ENCODE data around the gene RB1. TPM values are rescaled to one million over a fixed set of nuclear protein-coding genes. Genes with fewer than 3 reads are reported as not detected.

RB1 gene
- total RNA-seq, 1 donor from 2014 or later, result 41.0 TPM

DNA sequence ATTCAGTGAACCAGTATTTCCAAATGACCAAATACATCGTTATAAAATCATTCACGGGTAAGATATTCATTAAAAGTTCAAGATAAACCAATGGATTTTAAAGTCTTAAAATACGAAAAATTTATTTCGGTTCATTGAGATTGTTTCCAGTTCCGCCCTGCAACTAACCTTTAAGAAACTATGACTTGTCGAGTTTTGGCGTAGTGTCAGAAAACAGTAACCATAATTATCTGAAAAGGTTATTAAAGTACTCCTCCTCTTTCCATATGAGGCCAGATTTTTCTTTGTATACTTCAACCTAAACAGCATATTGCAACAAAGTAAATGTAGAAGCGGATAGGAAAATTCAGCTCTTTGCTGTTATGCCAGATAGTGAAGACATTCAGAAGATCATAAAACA, 83.3 kb downstream of the RB1 start:
- no peak overlapping the region for H3K27ac ChIP-seq
- no peaks in the 10 kb centered on the region for H3K4me1 ChIP-seq
- TF ChIP-seq CTCF (IDR thresholded peaks at IDR 0.05), result no peak
- intact Hi-C loops (cut with DNase I), result no loop called here
- peaks cover 5% of the 10 kb centered on the region for H3K36me3 ChIP-seq
- ATAC-seq, result no peak
- DNase-seq, result no peak
- no peak overlapping the region for H3K4me3 ChIP-seq
- no peaks in the 10 kb centered on the region for H3K27me3 ChIP-seq
- H3K9me3 ChIP-seq, result no peaks in the 10 kb centered on the region

GRCh38 chr13:48391257-48391656, 87.7 kb downstream of the RB1 start:
- Histone ChIP-seq H3K9me3 (no peaks in the 10 kb centered on the region), H3K27ac (no peak overlapping the region), H3K27me3 (no peaks in the 10 kb centered on the region), H3K4me1 (no peaks in the 10 kb centered on the region), H3K4me3 (no peak overlapping the region), H3K36me3 (no peaks in the 10 kb centered on the region)
- intact Hi-C loops (cut with DNase I), result no loop called here
- no peak for TF ChIP-seq CTCF (IDR thresholded peaks at IDR 0.05)
- ATAC-seq, result no peak
- no peak for DNase-seq

DNA sequence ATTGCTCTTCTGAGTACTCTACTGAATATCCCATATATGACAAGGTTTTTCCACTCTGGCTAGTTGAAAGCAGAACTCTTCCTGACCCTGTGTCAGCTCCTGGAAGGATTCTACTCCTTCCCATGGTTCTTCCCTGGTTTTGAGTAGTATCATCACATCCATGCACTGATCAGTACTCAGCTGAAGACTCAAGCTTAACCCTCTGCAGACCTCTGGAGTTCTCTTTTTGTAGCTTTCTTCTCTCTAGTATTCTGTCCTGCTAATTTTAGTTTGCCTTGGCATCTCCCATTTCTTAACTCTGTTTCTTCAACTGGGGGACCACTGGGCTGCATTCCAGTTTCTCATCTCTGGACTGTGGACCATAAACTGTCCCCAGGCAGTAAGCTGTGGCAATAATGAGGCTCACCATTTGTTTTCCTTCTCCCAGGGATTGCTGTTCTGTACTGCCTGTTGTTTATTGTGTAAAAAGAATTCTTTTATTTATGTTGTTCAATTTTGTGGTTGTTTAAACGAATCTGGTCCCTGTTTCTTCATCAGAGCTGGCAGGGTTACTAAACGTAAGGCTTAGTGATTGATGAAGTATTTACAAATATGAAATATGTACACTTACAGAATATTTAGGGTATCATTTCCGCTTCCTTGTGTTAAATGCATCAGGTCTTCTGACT, 89.6 kb downstream of the RB1 start:
- DNase-seq (no peak), ATAC-seq (no peak)
- no peaks in the 10 kb centered on the region for H3K9me3 ChIP-seq
- intact Hi-C loops (cut with DNase I), result no loop called here
- peaks cover 4% of the 10 kb centered on the region for H3K4me1 ChIP-seq
- H3K27me3 ChIP-seq, result no peaks in the 10 kb centered on the region
- no peak overlapping the region for H3K27ac ChIP-seq
- no peak for TF ChIP-seq CTCF (IDR thresholded peaks at IDR 0.05)
- no peak overlapping the region for H3K4me3 ChIP-seq
- no peaks in the 10 kb centered on the region for H3K36me3 ChIP-seq

GRCh38 chr13:48393698-48394085, 90.1 kb downstream of the RB1 start:
- no peak for TF ChIP-seq CTCF (IDR thresholded peaks at IDR 0.05)
- no peak for ATAC-seq
- Histone ChIP-seq H3K9me3 (no peaks in the 10 kb centered on the region), H3K4me3 (no peak overlapping the region), H3K36me3 (no peaks in the 10 kb centered on the region), H3K4me1 (peaks cover 7% of the 10 kb centered on the region), H3K27me3 (no peaks in the 10 kb centered on the region), H3K27ac (no peak overlapping the region)
- intact Hi-C loops (cut with DNase I), result no loop called here
- no peak for DNase-seq

DNA sequence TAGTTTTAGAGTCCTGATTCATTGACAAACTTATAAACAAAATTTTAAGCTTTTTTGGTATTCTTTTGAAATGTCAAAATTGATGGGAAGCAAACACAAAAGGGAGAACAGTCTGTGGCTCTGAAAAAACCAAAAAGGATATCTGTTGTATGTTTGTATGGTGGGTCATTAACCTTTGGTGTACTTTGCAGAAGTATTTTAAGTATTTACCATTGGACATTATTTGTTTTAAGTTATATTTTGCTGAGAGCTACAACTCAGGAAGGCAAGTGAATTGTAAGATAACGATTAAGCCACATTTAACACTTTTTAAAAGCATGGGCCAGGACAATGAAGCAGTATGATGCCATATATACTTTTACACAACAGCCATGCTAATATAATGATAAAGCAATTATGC, 94.2 kb downstream of the RB1 start:
- no peak overlapping the region for H3K4me3 ChIP-seq
- no peaks in the 10 kb centered on the region for H3K36me3 ChIP-seq
- no peaks in the 10 kb centered on the region for H3K9me3 ChIP-seq
- DNase-seq (no peak), ATAC-seq (no peak)
- peaks cover 28% of the 10 kb centered on the region for H3K4me1 ChIP-seq
- no peaks in the 10 kb centered on the region for H3K27me3 ChIP-seq
- no peak for TF ChIP-seq CTCF (IDR thresholded peaks at IDR 0.05)
- intact Hi-C loops (cut with DNase I), result no loop called here
- H3K27ac ChIP-seq, result no peak overlapping the region

Data from upper lobe of right lung (tissue), 1 donor.